ENCODE measurements around the gene SLC27A5.
"Not testable (repeated sequence)": the region's sequence is repeated elsewhere in the genome, so short reads cannot be mapped to it uniquely, and the experiment has no call there.

Gene SLC27A5

GRCh38 chr19:58469241-58470013 is 42.4 kb downstream of the SLC27A5 start:
- DNase-seq (ENCODE audit: low read depth in 1 of 2, low spot score in 1 of 2): no peak

- DNase-seq (ENCODE audit: low read depth in 1 of 2, low spot score in 1 of 2): no peak
Observed at GRCh38 chr19:58468216-58468839, 43.5 kb downstream of the SLC27A5 start.

GRCh38 chr19:58466760-58467589 is 44.8 kb downstream of the SLC27A5 start, which contains the start of gene ZNF324:
Gene ZNF324, plus strand, starts transcription at chr19:58467080. Its CDS starts 2,106 bp downstream, at chr19:58469186.
- DNase-seq (ENCODE audit: low read depth in 1 of 2, low spot score in 1 of 2): peak; percentile 94 to 95

DNA sequence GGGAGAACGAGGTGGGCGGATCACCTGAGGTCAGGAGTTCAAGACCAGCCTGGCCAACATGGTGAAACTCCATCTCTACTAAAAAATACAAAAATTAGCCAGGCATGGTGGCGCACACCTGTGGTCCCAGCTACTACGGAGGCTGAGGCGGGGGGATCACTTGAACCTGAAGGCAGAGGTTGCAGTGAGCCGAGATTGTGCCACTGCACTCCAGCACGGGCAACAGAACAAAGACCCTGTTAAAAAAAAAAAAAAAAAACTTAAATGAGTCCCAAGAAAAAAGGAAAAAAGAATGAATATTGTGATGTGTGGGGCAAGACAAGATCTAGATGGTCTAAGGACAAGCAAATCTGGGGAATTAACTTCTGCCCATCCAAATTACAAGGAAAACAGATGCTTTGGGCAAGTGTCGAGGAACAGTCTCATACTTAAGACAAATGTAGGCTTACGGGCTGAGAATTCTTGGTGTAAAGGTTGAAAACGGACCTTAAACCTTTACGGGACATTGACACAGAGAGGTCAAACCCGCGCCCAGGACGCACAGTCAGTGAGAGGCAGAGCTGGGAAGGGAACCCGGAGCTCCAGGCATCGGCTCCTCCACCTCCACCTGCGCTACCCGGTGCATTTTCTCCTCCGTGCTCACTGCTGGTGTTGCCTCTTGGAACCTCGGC is 45.6 kb downstream of the SLC27A5 start:
- no peak for DNase-seq (ENCODE audit: low read depth in 1 of 2, low spot score in 1 of 2)

DNA sequence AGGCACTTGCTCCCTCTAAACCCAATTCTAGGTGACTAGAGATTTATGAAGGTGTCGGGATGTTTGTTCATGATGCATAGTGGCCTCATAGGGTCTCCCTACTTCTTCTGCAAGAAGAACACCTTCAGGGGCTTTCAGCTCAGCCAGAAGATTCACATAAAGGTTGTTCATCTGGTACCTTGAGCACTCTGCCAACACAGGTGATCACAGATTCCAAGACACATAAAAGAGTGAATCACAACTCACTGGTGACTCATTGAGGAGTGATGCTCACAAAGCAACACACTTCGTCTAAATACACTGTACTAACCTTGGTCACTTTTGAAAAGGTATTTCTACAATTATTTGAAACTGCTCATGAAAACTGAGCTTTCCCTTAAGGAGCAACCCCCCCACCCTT is 51.8 kb downstream of the SLC27A5 start:
- no peak for DNase-seq (ENCODE audit: low read depth in 1 of 2, low spot score in 1 of 2)

DNA sequence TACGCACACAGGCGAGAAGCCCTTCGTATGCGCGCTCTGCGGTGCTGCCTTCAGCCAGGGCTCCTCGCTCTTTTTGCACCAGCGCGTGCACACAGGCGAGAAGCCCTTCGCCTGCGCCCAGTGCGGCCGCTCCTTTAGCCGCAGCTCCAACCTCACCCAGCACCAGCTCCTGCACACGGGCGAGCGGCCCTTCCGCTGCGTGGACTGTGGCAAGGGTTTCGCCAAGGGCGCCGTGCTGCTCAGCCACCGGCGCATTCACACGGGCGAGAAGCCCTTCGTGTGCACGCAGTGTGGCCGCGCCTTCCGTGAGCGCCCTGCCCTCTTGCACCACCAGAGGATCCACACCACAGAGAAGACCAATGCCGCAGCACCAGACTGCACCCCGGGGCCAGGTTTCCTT is 55.7 kb downstream of the SLC27A5 start:
- DNase-seq (ENCODE audit: low read depth in 1 of 2, low spot score in 1 of 2): no peak

DNA sequence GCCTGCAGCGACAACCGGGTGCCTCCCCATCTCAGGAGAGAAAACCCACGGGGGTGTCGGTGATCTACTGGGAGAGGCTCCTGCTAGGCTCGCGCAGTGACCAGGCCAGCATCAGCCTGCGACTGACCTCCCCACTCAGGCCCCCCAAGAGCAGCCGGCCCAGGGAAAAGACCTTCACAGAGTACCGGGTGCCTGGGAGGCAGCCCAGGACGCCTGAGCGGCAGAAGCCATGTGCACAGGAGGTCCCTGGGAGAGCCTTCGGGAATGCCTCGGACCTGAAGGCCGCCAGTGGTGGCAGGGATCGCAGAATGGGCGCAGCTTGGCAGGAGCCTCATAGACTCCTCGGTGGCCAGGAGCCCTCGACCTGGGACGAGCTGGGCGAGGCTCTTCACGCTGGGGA is 56.5 kb downstream of the SLC27A5 start:
- DNase-seq (ENCODE audit: low read depth in 1 of 2, low spot score in 1 of 2): no peak

GRCh38 chr19:58453743-58454142 is 58.0 kb downstream of the SLC27A5 start:
- DNase-seq (ENCODE audit: low read depth in 1 of 2, low spot score in 1 of 2): no peak

GRCh38 chr19:58451358-58452101 is 60.3 kb downstream of the SLC27A5 start, which contains the start of gene ZNF324B:
Gene ZNF324B, plus strand, starts transcription at chr19:58451622. Its CDS starts 2,080 bp downstream, at chr19:58453702.
- DNase-seq (ENCODE audit: low read depth in 1 of 2, low spot score in 1 of 2): peak; percentile 92 to 93

DNA sequence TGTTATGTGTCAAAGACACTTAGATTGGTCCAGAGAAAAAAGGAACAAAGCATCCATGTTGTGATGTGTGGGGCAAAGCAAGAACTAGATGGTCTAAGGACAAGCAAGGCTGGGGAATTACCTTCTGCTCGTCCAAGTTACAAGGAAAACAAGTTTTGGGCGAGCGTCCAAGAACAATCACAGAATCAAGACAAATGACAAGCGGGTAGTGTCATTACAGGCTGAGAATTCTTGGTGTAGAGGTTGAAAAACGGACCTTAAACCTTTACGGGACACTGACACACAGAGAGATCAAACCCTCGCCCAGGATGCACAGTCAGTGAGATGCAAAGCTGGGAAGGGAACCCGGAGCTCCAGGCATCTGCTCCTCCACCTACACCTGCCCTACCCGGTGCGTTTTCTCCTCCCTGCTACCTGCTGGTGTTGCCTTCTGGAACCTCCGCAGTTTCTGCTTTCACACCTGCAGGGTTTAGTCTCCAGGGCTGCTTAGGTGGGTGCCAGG is 60.9 kb downstream of the SLC27A5 start:
- DNase-seq (ENCODE audit: low read depth in 1 of 2, low spot score in 1 of 2): no peak

- not testable (repeated sequence) for DNase-seq (ENCODE audit: low read depth in 1 of 2, low spot score in 1 of 2)
Observed at GRCh38 chr19:58449980-58450379, 61.8 kb downstream of the SLC27A5 start.

- not testable (repeated sequence) for DNase-seq (ENCODE audit: low read depth in 1 of 2, low spot score in 1 of 2)
Observed at GRCh38 chr19:58448860-58449259, 62.9 kb downstream of the SLC27A5 start.
